ENCODE measurements around the gene DNAJA2.

Gene DNAJA2

GRCh38 chr16:46968063-46968435, 5.4 kb downstream of the DNAJA2 start:
- Histone ChIP-seq H3K36me3 (replicated peaks) (peaks cover 64% of the 10 kb centered on the region), H3K4me3 (ENCODE audit: low read depth, low read length) (no peak overlapping the region), H3K27ac (no peak overlapping the region), H3K27me3 (replicated peaks) (no peaks in the 10 kb centered on the region)
- in situ Hi-C loops (cut with HindIII; ENCODE audit: low pct_ligation_motif_present, low sequenced_read_pairs) = no loop called here
- DNase-seq = no peak
- TF ChIP-seq CTCF (IDR thresholded peaks at IDR 0.05; ENCODE audit: low read depth, low read length, missing control alignments) = no peak

- Histone ChIP-seq H3K27ac (no peak overlapping the region), H3K4me3 (ENCODE audit: low read depth, low read length) (no peak overlapping the region), H3K27me3 (replicated peaks) (no peaks in the 10 kb centered on the region), H3K36me3 (replicated peaks) (peaks cover 82% of the 10 kb centered on the region)
- TF ChIP-seq CTCF (IDR thresholded peaks at IDR 0.05; ENCODE audit: low read depth, low read length, missing control alignments) = no peak
- in situ Hi-C loops (cut with HindIII; ENCODE audit: low pct_ligation_motif_present, low sequenced_read_pairs) = no loop called here
- DNase-seq = no peak
Observed at GRCh38 chr16:46962629-46963028, 10.8 kb downstream of the DNAJA2 start.

GRCh38 chr16:46961373-46962353, 11.8 kb downstream of the DNAJA2 start:
- no peak overlapping the region for H3K4me3 ChIP-seq (ENCODE audit: low read depth, low read length)
- no peak for DNase-seq
- in situ Hi-C loops (cut with HindIII; ENCODE audit: low pct_ligation_motif_present, low sequenced_read_pairs) = no loop called here
- no peaks in the 10 kb centered on the region for H3K27me3 ChIP-seq (replicated peaks)
- H3K36me3 ChIP-seq (replicated peaks) = peaks cover 82% of the 10 kb centered on the region
- TF ChIP-seq CTCF (IDR thresholded peaks at IDR 0.05; ENCODE audit: low read depth, low read length, missing control alignments) = no peak
- no peak overlapping the region for H3K27ac ChIP-seq

- no peak for TF ChIP-seq CTCF (IDR thresholded peaks at IDR 0.05; ENCODE audit: low read depth, low read length, missing control alignments)
- peaks cover 49% of the 10 kb centered on the region for H3K36me3 ChIP-seq (replicated peaks)
- DNase-seq = no peak
- in situ Hi-C loops (cut with HindIII; ENCODE audit: low pct_ligation_motif_present, low sequenced_read_pairs) = no loop called here
- H3K27ac ChIP-seq = no peak overlapping the region
- H3K4me3 ChIP-seq (ENCODE audit: low read depth, low read length) = no peak overlapping the region
- no peaks in the 10 kb centered on the region for H3K27me3 ChIP-seq (replicated peaks)
Observed at GRCh38 chr16:46954562-46954961, 18.9 kb downstream of the DNAJA2 start.

- in situ Hi-C loops (cut with HindIII; ENCODE audit: low pct_ligation_motif_present, low sequenced_read_pairs) = no loop called here
- DNase-seq = no peak
- Histone ChIP-seq H3K27me3 (replicated peaks) (no peaks in the 10 kb centered on the region), H3K27ac (no peak overlapping the region), H3K36me3 (replicated peaks) (peaks cover 9% of the 10 kb centered on the region), H3K4me3 (ENCODE audit: low read depth, low read length) (no peak overlapping the region)
- TF ChIP-seq CTCF (IDR thresholded peaks at IDR 0.05; ENCODE audit: low read depth, low read length, missing control alignments) = no peak
Observed at GRCh38 chr16:46950009-46950408, 23.5 kb downstream of the DNAJA2 start.

Data from brain microvascular endothelial cell (primary cell).